Transverse colon (tissue), 4 donors: Measurements from ENCODE around the gene PECR.

Experiments used
- EP300 ChIP-seq: sonication (generic); formaldehyde crosslinking; IDR thresholded peaks from one replicate; pipeline ENCODE4 v1.6.1; 2017; ENCODE audit warnings: antibody characterized with exemption, low read depth
- POLR2A ChIP-seq: fragments of 450-650 bp; IDR thresholded peaks from one replicate; pipeline ENCODE4 v1.6.1; 2016; ENCODE audit warnings: antibody characterized with exemption, mild to moderate bottlenecking, moderate library complexity
- POLR2AphosphoS5 ChIP-seq, 3 donors: sonication (generic); formaldehyde crosslinking; IDR thresholded peaks; one replicate each; pipeline ENCODE4 v1.6.1; 2016; ENCODE audit warnings: antibody characterized with exemption in 3 of 3
- TF ChIP-seq, protein P1 (sequence below), 5 experiments: fragments of 200-600 bp in 3 of 5; fragments of 450-650 bp in 2 of 5; sonication (generic) in 3 of 5; IDR thresholded peaks; 1 replicate in 2 of 5; 2 replicates in 3 of 5; pipeline ENCODE4 v1.5.1; 2016 to 2017; ENCODE audit warnings: antibody characterized with exemption in 5 of 5, inconsistent platforms in 3 of 5, mild to moderate bottlenecking in 2 of 5, moderate library complexity in 1 of 5

DNA sequence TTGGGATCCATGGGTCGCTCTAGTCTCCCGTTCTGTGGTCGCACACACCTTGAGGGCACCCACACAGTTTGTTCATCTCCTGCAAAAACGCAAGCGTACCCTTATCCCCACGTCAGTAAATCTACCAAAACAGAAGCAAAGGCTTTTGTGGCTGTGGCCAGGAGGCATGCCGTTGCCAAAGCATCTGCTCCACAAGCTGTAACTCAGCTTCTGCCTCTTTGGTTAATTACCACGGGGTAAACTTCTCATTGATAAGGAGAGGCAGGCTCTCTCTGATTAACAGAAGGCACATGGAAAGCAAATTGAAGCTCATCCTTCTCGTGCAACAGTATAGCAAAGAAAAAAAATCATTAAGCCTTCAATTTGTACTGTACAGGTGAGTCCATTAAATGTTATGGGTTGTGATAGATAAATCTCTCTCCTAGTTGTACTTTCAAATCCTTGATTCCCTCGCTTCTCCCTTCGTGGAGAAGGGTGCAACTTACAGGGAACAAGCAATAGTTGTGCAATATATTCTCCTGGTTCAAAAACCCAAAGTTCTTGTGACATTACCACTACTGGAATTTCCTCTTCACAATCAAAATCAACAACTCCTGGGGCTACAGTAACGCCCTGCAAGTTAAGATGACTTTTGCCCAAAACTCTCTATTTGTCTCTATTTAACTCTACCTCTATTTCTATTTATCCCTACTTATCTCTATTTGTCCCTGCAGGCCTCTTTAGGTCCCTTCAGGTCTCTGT, 10.3 kb downstream of the PECR start:
- TF ChIP-seq, protein P1, sequence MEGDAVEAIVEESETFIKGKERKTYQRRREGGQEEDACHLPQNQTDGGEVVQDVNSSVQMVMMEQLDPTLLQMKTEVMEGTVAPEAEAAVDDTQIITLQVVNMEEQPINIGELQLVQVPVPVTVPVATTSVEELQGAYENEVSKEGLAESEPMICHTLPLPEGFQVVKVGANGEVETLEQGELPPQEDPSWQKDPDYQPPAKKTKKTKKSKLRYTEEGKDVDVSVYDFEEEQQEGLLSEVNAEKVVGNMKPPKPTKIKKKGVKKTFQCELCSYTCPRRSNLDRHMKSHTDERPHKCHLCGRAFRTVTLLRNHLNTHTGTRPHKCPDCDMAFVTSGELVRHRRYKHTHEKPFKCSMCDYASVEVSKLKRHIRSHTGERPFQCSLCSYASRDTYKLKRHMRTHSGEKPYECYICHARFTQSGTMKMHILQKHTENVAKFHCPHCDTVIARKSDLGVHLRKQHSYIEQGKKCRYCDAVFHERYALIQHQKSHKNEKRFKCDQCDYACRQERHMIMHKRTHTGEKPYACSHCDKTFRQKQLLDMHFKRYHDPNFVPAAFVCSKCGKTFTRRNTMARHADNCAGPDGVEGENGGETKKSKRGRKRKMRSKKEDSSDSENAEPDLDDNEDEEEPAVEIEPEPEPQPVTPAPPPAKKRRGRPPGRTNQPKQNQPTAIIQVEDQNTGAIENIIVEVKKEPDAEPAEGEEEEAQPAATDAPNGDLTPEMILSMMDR (IDR thresholded peaks at IDR 0.05): no peak
- TF ChIP-seq POLR2A (no peak), POLR2AphosphoS5 (IDR thresholded peaks at IDR 0.05) (no peak), EP300 (no peak)
